ENCODE measurements around the gene PTAR1.

GRCh38 chr9:69731348-69731747 lies 28.5 kb downstream of the PTAR1 start:
- TF ChIP-seq NRF1 (conservative IDR thresholded peaks at IDR 0.05; ENCODE audit: low read depth, low read length): no peak
- TF ChIP-seq, protein P1, sequence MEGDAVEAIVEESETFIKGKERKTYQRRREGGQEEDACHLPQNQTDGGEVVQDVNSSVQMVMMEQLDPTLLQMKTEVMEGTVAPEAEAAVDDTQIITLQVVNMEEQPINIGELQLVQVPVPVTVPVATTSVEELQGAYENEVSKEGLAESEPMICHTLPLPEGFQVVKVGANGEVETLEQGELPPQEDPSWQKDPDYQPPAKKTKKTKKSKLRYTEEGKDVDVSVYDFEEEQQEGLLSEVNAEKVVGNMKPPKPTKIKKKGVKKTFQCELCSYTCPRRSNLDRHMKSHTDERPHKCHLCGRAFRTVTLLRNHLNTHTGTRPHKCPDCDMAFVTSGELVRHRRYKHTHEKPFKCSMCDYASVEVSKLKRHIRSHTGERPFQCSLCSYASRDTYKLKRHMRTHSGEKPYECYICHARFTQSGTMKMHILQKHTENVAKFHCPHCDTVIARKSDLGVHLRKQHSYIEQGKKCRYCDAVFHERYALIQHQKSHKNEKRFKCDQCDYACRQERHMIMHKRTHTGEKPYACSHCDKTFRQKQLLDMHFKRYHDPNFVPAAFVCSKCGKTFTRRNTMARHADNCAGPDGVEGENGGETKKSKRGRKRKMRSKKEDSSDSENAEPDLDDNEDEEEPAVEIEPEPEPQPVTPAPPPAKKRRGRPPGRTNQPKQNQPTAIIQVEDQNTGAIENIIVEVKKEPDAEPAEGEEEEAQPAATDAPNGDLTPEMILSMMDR (IDR thresholded peaks at IDR 0.05 in 2 of 3, conservative IDR thresholded peaks at IDR 0.05 in 1 of 3; ENCODE audit: control insufficient read depth in 2 of 3, extremely low read depth in 1 of 3, insufficient read depth in 1 of 3, low read depth in 3 of 3, low read length in 3 of 3): no peak
- no peak for TF ChIP-seq ZNF217 (IDR thresholded peaks at IDR 0.05)
- TF ChIP-seq POLR2A (IDR thresholded peaks at IDR 0.05; ENCODE audit: low read depth, low read length): no peak
- no peak for TF ChIP-seq TAF1 (IDR thresholded peaks at IDR 0.05; ENCODE audit: borderline replicate concordance, low read depth, low read length)
- no peak for TF ChIP-seq EP300 (IDR thresholded peaks at IDR 0.05; ENCODE audit: borderline replicate concordance in 1 of 2, control insufficient read depth in 1 of 2, low read depth in 2 of 2, low read length in 2 of 2)
- TF ChIP-seq SMAD5 (IDR thresholded peaks at IDR 0.05; ENCODE audit: low read depth): no peak
- TF ChIP-seq EZH2 (IDR thresholded peaks at IDR 0.05; ENCODE audit: borderline replicate concordance, control insufficient read depth, low read depth, low read length): no peak
- TF ChIP-seq, protein P2, sequence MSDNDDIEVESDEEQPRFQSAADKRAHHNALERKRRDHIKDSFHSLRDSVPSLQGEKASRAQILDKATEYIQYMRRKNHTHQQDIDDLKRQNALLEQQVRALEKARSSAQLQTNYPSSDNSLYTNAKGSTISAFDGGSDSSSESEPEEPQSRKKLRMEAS (IDR thresholded peaks at IDR 0.05; ENCODE audit: low read depth, low read length): no peak
- TF ChIP-seq IKZF1 (conservative IDR thresholded peaks at IDR 0.05): no peak
- TF ChIP-seq TCF7 (IDR thresholded peaks at IDR 0.05; ENCODE audit: borderline replicate concordance): no peak
- TF ChIP-seq FOS (IDR thresholded peaks at IDR 0.05; ENCODE audit: borderline replicate concordance, extremely low read depth, insufficient read length): no peak
